HCT116 (cell line): Measurements from ENCODE around the gene SIAH2. TPM values are rescaled to one million over a fixed set of nuclear protein-coding genes. Genes with fewer than 3 reads are reported as not detected.

Experiments used
- ATAC-seq: fragments of 200-7000 bp; cut with Tn5 transposase; 2 replicates; pipeline ENCODE4 v1.9.1; 2020; ENCODE audit warnings: mild to moderate bottlenecking, moderate library complexity
- Bru-seq: library from RNA; stranded (reverse); fragments of 400-500 nt; gene quantifications from one replicate; lab custom pipeline; 2021; lab: Mats Ljungman, UMichigan
- BruChase-seq, 2 experiments: library from RNA; stranded (reverse); fragments of 400-500 nt; gene quantifications; one replicate each; lab custom pipeline; 2021; lab: Mats Ljungman, UMichigan
- BruUV-seq: library from RNA; stranded (reverse); fragments of 400-500 nt; replicated peaks from 2 replicates; lab custom pipeline; 2021; lab: Mats Ljungman, UMichigan
- CTCF ChIA-PET: fragments of 300-600 bp; sonication (Branson Sonifier 250); formaldehyde crosslinking; loops from one replicate; lab custom pipeline; 2021; ENCODE audit warnings: antibody characterized with exemption; lab: Charles Lee
- POLR2A ChIA-PET: fragments of 300-600, 350-600 bp; sonication (Branson Sonifier 250); formaldehyde crosslinking; loops from one replicate; lab custom pipeline; 2021; ENCODE audit warnings: antibody characterized with exemption; lab: Charles Lee
- RAD21 ChIA-PET, 2 experiments: fragments of 300-600 bp; sonication (Branson Sonifier 250); formaldehyde crosslinking; loops; one replicate each; lab custom pipeline; 2023; ENCODE audit warnings: low total read pairs in 2 of 2; ENCODE audit not compliant: uncharacterized antibody in 2 of 2, unreplicated experiment in 2 of 2, low non-redundant PET in 1 of 2; lab: Charles Lee
- DNase-seq: peaks from one replicate; pipeline ENCODE4 v3.0.0-alpha.2; 2010; ENCODE audit warnings: low read depth, low spot score
- H2AFZ ChIP-seq: fragments of 200-600 bp; shearing (Covaris generic), sonication (generic); 2 replicates; pipeline ENCODE4 v1.6.1; 2017; ENCODE audit warnings: low read depth, mixed run types, mixed read lengths, antibody characterized with exemption, low read length; ENCODE audit not compliant: poor library complexity, severe bottlenecking
- H3K27ac ChIP-seq: 2 replicates; pipeline ENCODE4 v1.5.1; 2012; ENCODE audit warnings: low read depth, low read length
- H3K27me3 ChIP-seq: fragments of 200-600 bp; sonication (generic); 2 replicates; pipeline ENCODE4 v1.6.1; 2016; ENCODE audit warnings: mixed run types, low read length, mixed read lengths; ENCODE audit not compliant: insufficient read depth
- H3K36me3 ChIP-seq, 2 experiments: fragments of 200-500 bp in 1 of 2; fragments of 200-600 bp in 1 of 2; sonication (Bioruptor generic) in 1 of 2; sonication (generic) in 1 of 2; 2 replicates each; pipeline versions ENCODE4 v1.5.1 to v1.6.1; 2014 to 2016; ENCODE audit warnings: low read length in 2 of 2, inconsistent platforms in 1 of 2, mixed read lengths in 1 of 2, mixed run types in 1 of 2; ENCODE audit not compliant: insufficient read depth in 2 of 2, control insufficient read depth in 1 of 2
- H3K4me1 ChIP-seq, 2 experiments: fragments of 200-600 bp in 1 of 2; sonication (generic) in 1 of 2; 2 replicates each; pipeline versions ENCODE4 v1.5.1 to v1.6.1; 2012 to 2017; ENCODE audit warnings: low read length in 2 of 2, inconsistent platforms in 1 of 2, mild to moderate bottlenecking in 1 of 2, mixed read lengths in 1 of 2, mixed run types in 1 of 2, moderate library complexity in 1 of 2; ENCODE audit not compliant: insufficient read depth in 2 of 2, control insufficient read depth in 1 of 2
- H3K4me2 ChIP-seq: fragments of 200-600 bp; sonication (generic); 2 replicates; pipeline ENCODE4 v1.6.1; 2017; ENCODE audit warnings: mixed run types, low read length, mixed read lengths
- H3K4me3 ChIP-seq, 2 experiments: fragments of 200-600 bp in 1 of 2; sonication (generic) in 1 of 2; replicated peaks in 1 of 2; 2 replicates each; pipeline ENCODE4 v1.5.1; 2011 to 2016; ENCODE audit warnings: low read length in 2 of 2, control low read depth in 1 of 2, low read depth in 1 of 2, mild to moderate bottlenecking in 1 of 2, mixed read lengths in 1 of 2, mixed run types in 1 of 2
- H3K79me2 ChIP-seq: fragments of 200-600 bp; sonication (generic); 2 replicates; pipeline ENCODE4 v1.6.1; 2017; ENCODE audit warnings: mild to moderate bottlenecking, mixed run types, low read length, moderate library complexity, mixed read lengths; ENCODE audit not compliant: insufficient read depth
- H3K9ac ChIP-seq: fragments of 200-600 bp; sonication (generic); 2 replicates; pipeline ENCODE4 v1.6.1; 2016; ENCODE audit warnings: low read length, mixed read lengths
- H3K9me2 ChIP-seq: fragments of 200-600 bp; sonication (generic), shearing (Covaris generic); 2 replicates; pipeline ENCODE4 v1.6.1; 2017; ENCODE audit warnings: mixed run types, mild to moderate bottlenecking, moderate library complexity; ENCODE audit not compliant: insufficient read depth
- H3K9me3 ChIP-seq, 2 experiments: fragments of 200-500 bp in 1 of 2; fragments of 200-600 bp in 1 of 2; sonication (Bioruptor generic) in 1 of 2; sonication (generic) in 1 of 2; 2 replicates each; pipeline ENCODE4 v1.6.1; 2014 to 2017; ENCODE audit warnings: low read length in 2 of 2, mixed read lengths in 2 of 2, inconsistent platforms in 1 of 2, low read depth in 1 of 2, mild to moderate bottlenecking in 1 of 2, mixed run types in 1 of 2, moderate library complexity in 1 of 2; ENCODE audit not compliant: control insufficient read depth in 1 of 2, insufficient read depth in 1 of 2
- H4K20me1 ChIP-seq: fragments of 200-600 bp; sonication (generic), shearing (Covaris generic); 2 replicates; pipeline ENCODE4 v1.6.1; 2017; ENCODE audit warnings: mixed run types, mild to moderate bottlenecking, moderate library complexity; ENCODE audit not compliant: insufficient read depth
- ATF3 ChIP-seq: IDR thresholded peaks from 2 replicates; pipeline ENCODE4 v1.6.1; 2012
- CBX3 ChIP-seq: IDR thresholded peaks from 2 replicates; pipeline ENCODE4 v1.6.1; 2012; ENCODE audit warnings: low read depth
- CEBPB ChIP-seq: IDR thresholded peaks from 2 replicates; pipeline ENCODE4 v1.6.1; 2012; ENCODE audit warnings: low read depth
- EGR1 ChIP-seq: IDR thresholded peaks from 2 replicates; pipeline ENCODE4 v1.6.1; 2012; ENCODE audit warnings: low read depth
- ELF1 ChIP-seq: IDR thresholded peaks from 2 replicates; pipeline ENCODE4 v1.6.1; 2012; ENCODE audit warnings: low read depth, borderline replicate concordance
- EZH2 ChIP-seq: fragments of 200-600 bp; sonication (generic); IDR thresholded peaks from 2 replicates; pipeline ENCODE4 v1.6.1; 2017; ENCODE audit warnings: antibody characterized with exemption, mixed run types
- FOSL1 ChIP-seq: IDR thresholded peaks from 2 replicates; pipeline ENCODE4 v1.6.1; 2012; ENCODE audit warnings: low read depth
- JUND ChIP-seq: IDR thresholded peaks from 2 replicates; pipeline ENCODE4 v1.6.1; 2012
- POLR2A ChIP-seq: IDR thresholded peaks from 2 replicates; pipeline ENCODE4 v1.7.0; 2011; ENCODE audit warnings: borderline replicate concordance; ENCODE audit not compliant: insufficient read depth, insufficient read length; ENCODE audit errors: extremely low read depth
- POLR2AphosphoS5 ChIP-seq: IDR thresholded peaks from 2 replicates; pipeline ENCODE4 v1.6.1; 2011; ENCODE audit warnings: mild to moderate bottlenecking, low read depth, low read length, moderate library complexity
- REST ChIP-seq: IDR thresholded peaks from 2 replicates; pipeline ENCODE4 v1.6.1; 2012; ENCODE audit warnings: low read depth
- SIN3A ChIP-seq: IDR thresholded peaks from 2 replicates; pipeline ENCODE4 v1.6.1; 2012; ENCODE audit warnings: low read depth
- SP1 ChIP-seq: IDR thresholded peaks from 2 replicates; pipeline ENCODE4 v1.6.1; 2012; ENCODE audit warnings: low read depth
- TCF7L2 ChIP-seq: IDR thresholded peaks from 2 replicates; pipeline ENCODE4 v1.7.0; 2011; ENCODE audit warnings: borderline replicate concordance, inconsistent platforms; ENCODE audit not compliant: insufficient read depth, insufficient read length; ENCODE audit errors: extremely low read depth
- YY1 ChIP-seq: IDR thresholded peaks from 2 replicates; pipeline ENCODE4 v1.6.1; 2011; ENCODE audit warnings: low read length, low read depth, moderate library complexity, mild to moderate bottlenecking; ENCODE audit not compliant: insufficient replicate concordance; ENCODE audit errors: extremely low read depth
- ZBTB33 ChIP-seq: IDR thresholded peaks from 2 replicates; pipeline ENCODE4 v1.6.1; 2011; ENCODE audit warnings: mild to moderate bottlenecking, low read length, moderate library complexity; ENCODE audit not compliant: insufficient replicate concordance; ENCODE audit errors: extremely low read depth
- ZFX ChIP-seq: fragments of 450-650 bp; IDR thresholded peaks from 2 replicates; pipeline ENCODE4 v1.6.1; 2017
- intact Hi-C: fragments of 100-400 bp; cut with micrococcal nuclease; formaldehyde crosslinking; loops from 2 replicates; pipeline ENCODE4 v1.10.0; 2022
- long read RNA-seq: library from polyadenylated mRNA; unstranded; transcript quantifications from one replicate; pipeline ENCODE4 v2.0.0, GENCODE V29; 2021; ENCODE audit not compliant: unreplicated experiment
- polyA plus RNA-seq: library from polyadenylated mRNA; unstranded; fragments of >200 nt; gene quantifications from 2 replicates; pipeline ENCODE4 v1.2.1, GENCODE V29; 2012; ENCODE audit warnings: missing spikeins
- total RNA-seq: library from RNA; stranded (reverse); gene quantifications from one replicate; pipeline ENCODE4 v1.2.1, GENCODE V29; 2021; ENCODE audit not compliant: unreplicated experiment

The SIAH2 gene
- total RNA-seq (39.9 TPM), Bru-seq, nascent RNA (percentile 92 among the genes with signal in this experiment), BruChase-seq, experiment 1, labeled RNA remaining after a 6-hour chase (percentile 61 among the genes with signal in this experiment), BruChase-seq, experiment 2, labeled RNA remaining after a 2-hour chase (percentile 88 among the genes with signal in this experiment)
- 46.6 and 62.1 TPM in 2 replicates for polyA plus RNA-seq
- long read RNA-seq, transcript SIAH2-201 (2 exons, 2,517 nt): major isoform, 115 of 132 reads
- long read RNA-seq, partial matches to known transcripts: 0 of 132 reads
- long read RNA-seq, other reads (novel, unspliced or antisense): 17 of 132 reads

- POLR2A ChIA-PET: interaction anchor here (0.6 to 1.9 kb wide), 19 partner anchors 8 to 1704 kb away, joined by 3 to 9 read pairs (median 4); partner anchors contain the start of genes EIF2A, ERICH6 and SERP1
- no TSS peak for BruUV-seq
- Histone ChIP-seq H3K27ac (peak within 1 kb of the TSS; percentile 92), H4K20me1 (peaks cover 7% of the 10 kb centered on the region; the same call in 1 of the 2 replicates), H3K4me2 (peak within 1 kb of the TSS; percentile 95), H3K79me2 (peaks cover 40% of the 10 kb centered on the region), H3K36me3 (no peaks in the 10 kb centered on the region), H3K9me3 (no peaks in the 10 kb centered on the region), H3K27me3 (no peaks in the 10 kb centered on the region), H3K4me1 (peaks cover 31 to 54% of the 10 kb centered on the region in 2 experiments), H3K9me2 (no peaks in the 10 kb centered on the region), H3K9ac (peak within 1 kb of the TSS; percentile 88), H2AFZ (peak within 1 kb of the TSS; percentile 52), H3K4me3 (peak within 1 kb of the TSS; percentile 72 to 91)
- intact Hi-C loops: loop anchor here (5.0 kb wide), 2 partner anchors 161 to 216 kb away; partner anchors contain the start of genes EIF2A, SELENOT and SERP1
- RAD21 ChIA-PET: no interaction called here
- CTCF ChIA-PET: interaction anchor here (0.6 to 2.7 kb wide), 5 partner anchors 8 to 323 kb away, joined by 4 to 12 read pairs (median 5); no protein-coding TSS in a partner anchor
- DNase-seq (peak; percentile 89), ATAC-seq (peak; percentile 81)
- no peak; the same call in 1 of the 2 replicates for TF ChIP-seq ELF1
- peak; percentile 94 for TF ChIP-seq POLR2AphosphoS5
- peak; percentile 67 for TF ChIP-seq SP1
- no peak; the same call in 1 of the 2 replicates for TF ChIP-seq CEBPB
- no peak for TF ChIP-seq ZBTB33
- peak; percentile 84 for TF ChIP-seq SIN3A
- TF ChIP-seq POLR2A: peak; percentile 75
- peak; percentile 73; the same call in 1 of the 2 replicates for TF ChIP-seq CBX3
- no peak for TF ChIP-seq REST
- TF ChIP-seq ZFX: peak; percentile 10; the same call in 1 of the 2 replicates
- TF ChIP-seq JUND: peak; percentile 65
- TF ChIP-seq EZH2: no peak
- TF ChIP-seq EGR1: peak; percentile 56; the same call in 1 of the 2 replicates
- peak; percentile 62 for TF ChIP-seq FOSL1
- peak; percentile 42 for TF ChIP-seq TCF7L2
- TF ChIP-seq ATF3: no peak
- TF ChIP-seq YY1: peak; percentile 5
These were observed at the start of gene SIAH2 for GRCh38 chr3:150763122-150763840. Gene SIAH2, minus strand, starts transcription at chr3:150763169. Its CDS starts 320 bp downstream, at chr3:150762849.
